C4-2B (cell line): ENCODE data around the gene RYK.

Source experiments
- CTCF ChIP-seq: fragments of 450-650 bp; conservative IDR thresholded peaks from 2 replicates; pipeline ENCODE4 v1.5.1; 2017; ENCODE audit warnings: mild to moderate bottlenecking
- ZFX ChIP-seq: fragments of 450-650 bp; IDR thresholded peaks from 2 replicates; pipeline ENCODE4 v1.6.1; 2017

GRCh38 chr3:134250717-134251220 lies at the start of gene RYK:
- no peak for TF ChIP-seq CTCF
- no peak; the same call in 1 of the 2 replicates for TF ChIP-seq ZFX
